Measurements from ENCODE around the gene PRR5L. TPM values are rescaled to one million over a fixed set of nuclear protein-coding genes. Genes with fewer than 3 reads are reported as not detected.

PRR5L gene
- total RNA-seq, 4 donors from 2014 or later, result 4.7 to 11.5 (median 6.0) TPM

- H3K27me3 ChIP-seq, result no peaks in the 10 kb centered on the region
- no peaks in the 10 kb centered on the region for H3K4me1 ChIP-seq
- no peaks in the 10 kb centered on the region for H3K9me3 ChIP-seq
- TF ChIP-seq POLR2A (IDR thresholded peaks at IDR 0.05) (no peak), CTCF (IDR thresholded peaks at IDR 0.05) (no peak)
- intact Hi-C loops (cut with DNase I), result no loop called here
- no peak overlapping the region for H3K27ac ChIP-seq
- 83 to 91% methylated on average over 7 of the region's 7 CpGs for WGBS, 2 donors
- DNase-seq, result no peak
- H3K4me3 ChIP-seq (replicated peaks in 1 of 3), result no peak overlapping the region
- H3K36me3 ChIP-seq, result no peaks in the 10 kb centered on the region
Observed at GRCh38 chr11:36388951-36389350, 92.9 kb downstream of the PRR5L start.

GRCh38 chr11:36389811-36390210 lies 93.7 kb downstream of the PRR5L start:
- intact Hi-C loops (cut with DNase I), result no loop called here
- TF ChIP-seq POLR2A (IDR thresholded peaks at IDR 0.05) (no peak), CTCF (IDR thresholded peaks at IDR 0.05) (no peak)
- H3K36me3 ChIP-seq, result no peaks in the 10 kb centered on the region

GRCh38 chr11:36390963-36391471 lies 94.9 kb downstream of the PRR5L start:
- Histone ChIP-seq H3K27ac (no peak overlapping the region), H3K27me3 (no peaks in the 10 kb centered on the region), H3K4me1 (no peaks in the 10 kb centered on the region), H3K4me3 (replicated peaks in 1 of 3) (no peak overlapping the region), H3K36me3 (no peaks in the 10 kb centered on the region), H3K9me3 (no peaks in the 10 kb centered on the region)
- intact Hi-C loops (cut with DNase I), result no loop called here
- TF ChIP-seq CTCF (IDR thresholded peaks at IDR 0.05) (no peak), POLR2A (IDR thresholded peaks at IDR 0.05) (no peak)
- no peak for DNase-seq
- 58 to 59% methylated on average over 4 of the region's 4 CpGs for WGBS, 2 donors

More at GRCh38 chr11:36389811-36390210, 93.7 kb downstream of the PRR5L start:
- no peak overlapping the region for H3K27ac ChIP-seq
- no peaks in the 10 kb centered on the region for H3K9me3 ChIP-seq
- DNase-seq, result no peak
- H3K27me3 ChIP-seq, result no peaks in the 10 kb centered on the region
- WGBS, 2 donors, result 94 to 98% methylated on average over 4 of the region's 4 CpGs
- H3K4me1 ChIP-seq, result no peaks in the 10 kb centered on the region
- no peak overlapping the region for H3K4me3 ChIP-seq (replicated peaks in 1 of 3)

GRCh38 chr11:36392196-36392595 lies 96.1 kb downstream of the PRR5L start:
- Histone ChIP-seq H3K27ac (no peak overlapping the region), H3K4me3 (replicated peaks in 1 of 3) (no peak overlapping the region), H3K27me3 (no peaks in the 10 kb centered on the region), H3K4me1 (no peaks in the 10 kb centered on the region), H3K36me3 (no peaks in the 10 kb centered on the region), H3K9me3 (no peaks in the 10 kb centered on the region)
- WGBS, 2 donors, result 91 to 93% methylated on average over 2 of the region's 2 CpGs
- no peak for TF ChIP-seq CTCF (IDR thresholded peaks at IDR 0.05)
- no peak for TF ChIP-seq POLR2A (IDR thresholded peaks at IDR 0.05)
- intact Hi-C loops (cut with DNase I), result no loop called here
- DNase-seq, result no peak

GRCh38 chr11:36394056-36394455 lies 98.0 kb downstream of the PRR5L start:
- Histone ChIP-seq H3K4me1 (peaks cover 0 to under 1% of the 10 kb centered on the region in 2 donors), H3K36me3 (no peaks in the 10 kb centered on the region), H3K27me3 (no peaks in the 10 kb centered on the region), H3K4me3 (replicated peaks in 1 of 3) (no peak overlapping the region), H3K27ac (no peak overlapping the region), H3K9me3 (no peaks in the 10 kb centered on the region)
- WGBS, 2 donors, result 66 to 84% methylated on average over 2 of the region's 2 CpGs
- intact Hi-C loops (cut with DNase I), result no loop called here
- no peak for DNase-seq
- TF ChIP-seq CTCF (IDR thresholded peaks at IDR 0.05), result no peak
- no peak for TF ChIP-seq POLR2A (IDR thresholded peaks at IDR 0.05)

Data from thyroid gland (tissue), 4 donors.